DMS114 treated with DMSO at 0.1 percent for 48 hours (cell line): ENCODE measurements around the gene CABLES1.
"Not testable (repeated sequence)": the region's sequence is repeated elsewhere in the genome, so short reads cannot be mapped to it uniquely, and the experiment has no call there.

ENCODE experiments used
- DNase-seq: peaks from one replicate; lab custom pipeline; 2025; ENCODE audit not compliant: unreplicated experiment; lab: John Stamatoyannopoulos, UW

The CABLES1 gene

DNA sequence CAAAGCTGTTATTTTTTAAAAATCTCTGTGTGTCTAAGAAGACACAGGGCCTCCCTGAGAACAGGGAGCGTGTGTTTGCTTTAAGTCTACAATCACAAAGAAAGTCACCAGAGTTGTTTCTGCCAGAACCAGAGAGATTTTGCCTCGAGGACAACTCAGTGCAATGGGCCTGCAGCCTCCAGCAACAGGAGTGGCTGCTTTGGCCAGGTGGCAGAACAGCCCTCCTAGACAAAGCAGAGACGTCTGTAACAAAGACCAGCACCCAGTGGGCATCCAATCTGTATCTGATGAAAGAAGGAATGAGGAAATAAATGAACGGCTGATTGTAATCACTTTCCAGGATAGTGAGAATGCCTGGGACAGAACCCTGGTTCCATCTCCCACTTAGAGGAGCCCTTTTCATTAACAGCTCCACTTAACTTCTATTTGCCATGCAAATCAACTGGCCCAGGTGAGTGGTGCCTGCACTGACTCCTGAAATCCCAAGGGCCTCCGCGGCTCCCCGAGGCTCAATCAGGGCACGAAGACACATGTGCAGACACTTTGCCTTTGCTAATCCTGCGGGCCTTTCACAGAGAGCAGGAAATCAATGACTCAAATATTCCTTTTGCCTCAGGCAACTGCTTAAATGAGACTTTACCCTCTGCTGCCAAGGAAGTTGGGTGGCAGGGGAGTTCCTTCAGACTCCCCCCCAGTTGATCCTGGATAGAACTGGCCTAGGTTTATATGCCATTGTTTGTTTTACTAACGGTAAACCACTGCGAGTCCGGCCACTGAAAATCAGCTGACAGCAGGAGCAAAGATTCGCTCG is 146.5 kb downstream of the CABLES1 start:
- DNase-seq, result no peak

DNA sequence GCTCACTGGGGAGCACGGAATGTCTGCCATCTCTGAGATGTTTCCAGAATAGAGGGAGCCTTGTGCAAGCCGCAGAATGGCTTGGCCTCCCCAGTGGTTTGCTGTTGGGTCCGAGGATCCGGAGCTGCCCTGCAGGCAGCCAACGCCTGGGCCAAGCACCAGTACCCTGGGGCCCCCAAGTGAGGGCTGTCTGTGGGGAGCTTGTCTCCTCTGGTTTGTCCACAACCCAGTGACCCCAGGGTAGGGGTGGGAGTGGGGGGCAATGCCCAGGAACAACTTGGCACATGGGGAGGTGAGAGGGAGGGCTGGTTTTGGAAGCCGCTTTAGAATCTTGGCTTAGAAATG is 147.1 kb downstream of the CABLES1 start:
- DNase-seq, result no peak

DNA sequence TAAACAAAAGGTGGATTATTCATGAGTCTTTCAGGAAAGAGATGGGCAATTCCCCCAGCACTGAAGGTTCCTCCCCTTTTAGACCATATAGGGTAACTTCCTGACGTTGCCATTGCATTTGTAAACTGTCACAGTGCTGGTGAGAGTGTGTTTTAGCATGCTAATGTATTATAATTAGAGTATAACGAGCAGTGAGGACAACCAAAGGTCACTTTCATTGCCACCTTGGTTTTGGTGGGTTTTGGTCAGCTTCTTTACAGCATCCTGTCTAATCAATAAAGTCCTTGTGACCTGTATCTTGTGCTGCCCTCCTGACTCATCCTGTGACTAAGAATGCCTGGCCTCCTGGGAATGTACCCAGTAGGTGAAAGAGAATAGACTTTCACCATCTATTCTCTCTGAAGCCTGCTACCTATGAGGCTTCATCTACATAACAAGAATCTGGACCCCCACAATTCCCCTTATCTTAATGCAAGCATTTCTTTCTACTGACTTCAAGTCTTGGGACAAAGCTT is 148.7 kb downstream of the CABLES1 start:
- DNase-seq, result no peak

DNA sequence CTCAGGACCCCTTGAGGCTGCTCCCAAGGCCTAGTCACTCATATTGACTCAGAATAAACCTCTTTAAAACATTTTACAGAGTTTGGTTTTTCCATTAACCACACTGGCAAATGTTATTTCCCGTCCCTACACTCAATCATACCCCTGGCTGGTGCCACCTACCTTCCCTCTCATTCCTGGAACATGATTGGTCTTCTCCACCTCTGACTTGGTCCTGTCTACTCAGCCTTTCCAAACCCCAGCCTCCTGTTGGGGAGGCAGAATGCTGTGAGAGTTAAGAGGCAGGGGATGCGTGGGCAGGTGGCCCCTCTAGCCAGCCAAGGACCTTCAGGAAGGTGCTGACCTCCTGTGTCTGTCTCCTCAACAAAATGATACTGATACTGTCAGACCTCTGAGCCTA is 149.3 kb downstream of the CABLES1 start:
- DNase-seq, result no peak

DNA sequence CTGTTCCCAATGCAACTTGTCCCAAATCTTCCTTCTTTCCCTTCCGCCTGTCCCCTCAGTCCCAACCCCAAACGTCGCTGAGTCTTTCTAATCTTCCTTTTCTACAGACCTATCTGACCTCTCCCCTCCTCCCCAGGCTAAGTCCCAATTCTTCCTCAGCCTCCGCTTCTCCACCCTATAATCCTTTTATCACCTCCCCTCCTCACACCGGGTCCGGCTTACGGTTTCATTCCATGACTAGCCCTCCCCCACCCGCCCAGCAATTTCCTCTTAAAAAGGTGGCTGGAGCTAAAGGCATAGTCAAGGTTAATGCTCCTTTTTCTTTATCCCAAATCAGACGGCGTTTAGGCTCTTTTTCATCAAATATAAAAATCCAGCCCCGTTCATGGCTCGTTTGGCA is 150.3 kb downstream of the CABLES1 start:
- not testable (repeated sequence) for DNase-seq

DNA sequence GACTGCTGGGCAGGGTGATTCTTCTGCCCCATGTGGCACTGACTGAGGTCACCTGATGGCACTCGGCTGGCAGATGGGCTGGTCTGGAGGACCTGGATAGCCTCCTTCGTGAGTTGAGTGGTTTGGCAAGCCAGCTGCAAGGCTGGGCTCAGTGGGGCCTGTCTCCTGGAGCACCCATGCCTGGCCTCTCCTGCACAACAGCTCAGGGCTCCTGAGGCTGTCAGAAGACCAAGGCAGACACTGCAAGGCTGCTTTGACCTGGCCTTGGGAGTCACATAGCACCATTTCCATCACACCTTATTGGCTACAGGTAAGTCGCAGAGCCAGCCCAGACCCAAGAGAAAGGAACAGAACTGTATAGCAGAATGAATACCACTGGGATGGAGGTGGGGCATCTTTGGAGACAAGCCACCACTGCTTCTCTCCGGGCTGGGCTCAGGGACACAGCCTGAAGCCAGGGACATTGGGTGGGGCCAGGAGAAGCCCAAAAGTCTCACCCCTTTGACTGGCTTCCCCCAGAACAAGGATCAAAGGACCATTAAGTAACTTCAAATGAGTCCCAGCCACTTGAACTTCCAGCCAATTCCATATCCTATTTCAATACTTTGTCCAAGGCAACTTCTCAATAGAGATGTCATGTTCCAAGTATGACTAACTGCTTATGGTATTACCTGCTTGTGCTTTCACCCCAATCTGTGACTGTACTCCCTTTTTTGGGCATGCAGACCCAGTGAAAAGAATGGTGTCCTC is 156.3 kb downstream of the CABLES1 start:
- DNase-seq, result no peak

DNA sequence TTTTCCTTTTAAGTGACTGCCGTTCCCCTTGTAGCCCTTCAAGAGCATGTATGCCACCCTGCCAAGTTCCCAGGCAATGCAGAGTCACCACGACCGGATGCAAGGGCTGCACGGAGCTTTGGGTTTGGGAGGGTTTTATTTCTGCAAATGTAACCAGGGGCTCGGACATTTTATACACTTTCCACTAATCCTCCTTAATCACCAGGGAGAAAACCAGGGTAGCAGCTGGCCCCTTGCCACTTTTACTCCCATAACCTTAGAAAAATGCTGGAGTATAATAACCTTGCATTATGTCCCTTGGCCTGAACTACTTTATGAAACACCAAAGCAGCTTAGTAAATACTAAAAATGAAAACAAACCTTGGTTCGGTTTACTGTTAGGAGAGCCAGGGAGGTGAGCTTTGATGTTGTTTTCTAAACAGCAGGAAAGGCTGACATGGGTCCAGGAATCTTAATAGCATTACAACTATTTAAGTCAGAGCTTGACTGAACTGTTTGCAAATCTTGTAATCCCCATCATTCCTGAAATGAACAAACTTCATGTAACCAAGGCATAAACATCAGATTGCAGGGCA is 165.0 kb downstream of the CABLES1 start:
- no peak for DNase-seq

DNA sequence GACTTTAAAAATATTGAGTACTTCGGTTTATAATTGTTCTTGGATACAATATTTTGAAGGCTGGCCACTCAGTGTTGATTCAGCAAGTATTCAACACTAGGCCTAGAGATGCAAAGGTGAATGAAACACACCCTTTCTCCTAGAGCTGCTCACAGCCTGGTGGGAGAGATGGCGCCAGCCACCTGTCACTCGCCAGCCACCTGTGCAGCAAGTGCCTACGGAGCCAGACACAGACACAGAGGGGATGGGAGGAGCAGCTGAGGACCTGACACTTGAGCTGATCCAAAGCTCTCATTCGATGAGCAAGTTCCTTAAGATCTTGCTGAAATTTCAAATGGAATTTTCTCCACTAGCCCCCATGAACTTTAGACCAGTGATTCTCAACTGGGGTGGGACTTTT is 166.7 kb downstream of the CABLES1 start:
- DNase-seq, result no peak

DNA sequence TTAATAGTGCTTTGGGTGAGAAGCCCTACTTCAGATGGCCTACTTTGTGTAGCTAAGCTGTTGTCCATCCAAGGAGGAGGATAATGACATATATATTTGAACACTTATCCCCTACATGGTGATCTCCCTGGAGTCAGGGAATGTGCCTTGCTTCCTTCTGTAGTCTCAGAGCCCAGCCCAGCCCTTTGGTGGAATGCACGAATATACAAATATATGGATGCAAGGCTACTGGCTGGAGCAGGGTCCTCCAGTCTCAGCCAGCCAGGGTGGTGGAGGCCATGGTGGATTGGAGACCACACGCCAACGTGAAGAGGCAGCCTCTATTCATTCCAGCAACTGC is 167.2 kb downstream of the CABLES1 start:
- DNase-seq, result no peak

DNA sequence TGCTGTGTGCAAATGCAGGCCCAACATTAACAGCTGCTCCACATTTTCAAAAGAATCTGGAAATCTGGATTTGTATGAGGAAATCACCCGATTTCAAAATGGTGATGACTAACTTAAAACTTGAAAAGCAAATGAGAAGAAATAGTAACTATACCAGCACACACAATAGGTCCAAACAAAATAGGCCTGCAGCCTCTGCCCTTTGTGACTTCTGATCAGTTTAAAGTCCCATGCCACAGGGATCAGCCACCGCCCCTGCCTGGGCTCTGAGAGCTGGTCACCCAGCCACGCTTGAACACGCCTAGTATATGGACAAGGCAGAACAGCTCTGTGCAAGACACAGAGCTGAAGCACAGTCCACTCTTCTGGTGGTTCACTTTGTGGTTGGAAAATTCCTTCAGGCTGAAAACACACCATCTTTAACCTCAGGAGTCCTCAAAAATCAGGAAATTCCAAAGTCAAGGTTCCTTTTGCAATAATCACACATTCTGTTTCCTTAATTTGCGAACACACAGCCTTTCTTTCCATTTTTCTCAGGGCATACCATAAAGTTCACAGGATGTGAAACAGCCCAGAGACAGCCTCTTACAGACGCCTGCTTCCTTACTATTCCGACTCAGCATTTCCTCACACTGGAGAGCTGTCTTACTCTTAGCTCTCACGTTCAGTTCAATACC is 167.7 kb downstream of the CABLES1 start:
- DNase-seq, result no peak

DNA sequence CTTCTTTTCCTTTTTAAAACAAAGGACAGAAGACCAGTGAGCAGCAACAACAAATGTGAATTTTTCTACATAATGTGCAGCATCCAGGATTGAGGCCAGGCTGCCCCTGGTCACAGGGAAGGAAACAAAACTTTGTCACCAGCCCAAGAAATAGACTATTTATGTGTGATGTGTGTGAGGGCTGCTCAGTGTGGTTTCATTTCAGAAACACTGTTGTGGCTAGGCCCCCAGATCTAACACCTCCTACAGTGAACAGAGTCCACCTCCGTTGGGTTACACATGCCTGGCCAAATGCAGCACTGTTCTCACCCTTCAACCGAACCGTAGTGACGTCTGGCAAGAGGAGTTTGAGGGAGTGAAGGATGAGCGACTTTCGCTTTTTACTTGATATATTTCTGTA is 171.5 kb downstream of the CABLES1 start:
- DNase-seq, result no peak

DNA sequence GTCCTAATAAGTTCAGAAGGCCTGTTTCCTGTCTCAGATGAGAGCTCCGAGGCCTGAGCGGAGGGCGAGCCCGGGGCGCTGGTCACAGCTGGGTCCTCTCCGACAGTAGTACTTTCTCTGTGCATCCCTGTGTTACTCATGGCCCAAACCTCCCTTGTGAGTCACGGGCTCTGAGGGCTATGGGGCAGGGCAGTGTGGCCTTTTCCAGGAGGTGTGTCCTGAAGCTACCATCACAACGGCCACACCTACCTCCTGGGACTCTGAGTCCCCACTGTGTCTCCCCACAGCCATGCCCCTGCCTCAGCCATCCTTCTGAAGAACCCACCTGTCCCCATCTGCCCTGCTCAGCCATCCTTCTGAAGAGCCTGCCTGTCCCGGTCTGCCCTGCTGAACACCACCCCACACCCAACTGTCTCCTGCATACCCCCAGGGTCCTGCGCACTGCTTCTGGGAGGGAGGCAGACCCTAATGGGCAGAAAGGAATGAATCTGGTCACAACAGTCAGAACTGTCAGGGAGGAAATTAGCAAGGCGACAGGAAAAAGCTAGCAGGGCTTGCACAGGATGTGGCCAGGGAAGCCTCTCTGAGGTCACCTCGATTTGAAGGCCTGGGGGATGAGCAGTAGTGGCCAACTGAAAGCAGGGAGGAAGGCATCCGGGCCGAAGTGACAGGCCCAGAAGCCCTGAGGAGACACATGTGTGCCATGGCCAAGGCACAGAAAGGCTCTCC is 172.4 kb downstream of the CABLES1 start:
- DNase-seq, result no peak
